Heart left ventricle (tissue), 16 donors: ENCODE results near the gene SEMA3B. TPM values are rescaled to one million over a fixed set of nuclear protein-coding genes. Genes with fewer than 3 reads are reported as not detected.

Source experiments
- ATAC-seq, 4 donors: fragments of 200-7000 bp; cut with Tn5 transposase; one replicate each; pipeline ENCODE4 v1.9.1; 2020 to 2022; ENCODE audit warnings: moderate library complexity in 4 of 4, mild to moderate bottlenecking in 3 of 4, moderate number of reproducible peaks in 1 of 4
- DNase-seq, 5 donors: peaks; one replicate each; pipeline ENCODE4 v3.0.0-alpha.2; 2020
- H3K27ac ChIP-seq, 12 donors: fragments of 200-600 bp; sonication (generic) in 4 of 12; one replicate each; pipeline versions ENCODE4 v1.5.0 to v1.8.0; 2016 to 2022; ENCODE audit warnings: mild to moderate bottlenecking in 2 of 12
- H3K27me3 ChIP-seq, 9 donors: fragments of 200-600 bp; sonication (generic) in 2 of 9; one replicate each; pipeline versions ENCODE4 v1.5.1 to v1.8.0; 2016 to 2022; ENCODE audit warnings: mild to moderate bottlenecking in 3 of 9
- H3K36me3 ChIP-seq, 9 donors: fragments of 200-600 bp; sonication (generic) in 2 of 9; one replicate each; pipeline versions ENCODE4 v1.5.0 to v1.8.0; 2018 to 2022; ENCODE audit warnings: mild to moderate bottlenecking in 2 of 9
- H3K4me1 ChIP-seq, 12 donors: fragments of 200-600 bp; sonication (generic) in 4 of 12; one replicate each; pipeline versions ENCODE4 v1.5.0 to v1.8.0; 2016 to 2022; ENCODE audit warnings: mild to moderate bottlenecking in 3 of 12
- H3K4me3 ChIP-seq, 12 donors: fragments of 200-600 bp; sonication (generic) in 4 of 12; one replicate each; pipeline versions ENCODE4 v1.5.0 to v1.8.0; 2017 to 2022; ENCODE audit warnings: mild to moderate bottlenecking in 9 of 12, moderate library complexity in 4 of 12
- H3K9me3 ChIP-seq, 12 donors: fragments of 200-600 bp; sonication (generic) in 4 of 12; one replicate each; pipeline versions ENCODE4 v1.5.0 to v1.8.0; 2016 to 2022; ENCODE audit warnings: mild to moderate bottlenecking in 1 of 12
- POLR2A ChIP-seq, 2 donors: fragments of 450-650 bp; IDR thresholded peaks; one replicate each; pipeline ENCODE4 v1.6.1; 2017; ENCODE audit warnings: antibody characterized with exemption in 2 of 2, mild to moderate bottlenecking in 2 of 2, moderate library complexity in 2 of 2
- WGBS, 4 donors: extraction: QIAGEN DNeasy Blood & Tissue Kit in 2 of 4; methylation state at CpG; one replicate each; pipeline versions ENCODE4 v1.1.5 to v1.1.7; 2013 to 2018; 5-methylcytosine and 5-hydroxymethylcytosine counted together
- intact Hi-C, 10 donors: fragments of 100-400 bp; cut with DNase I; formaldehyde crosslinking; loops; one replicate each; pipeline versions ENCODE4 v1.11.1 to v1.14.2; 2022
- polyA plus RNA-seq, 2 donors: library from polyadenylated mRNA; stranded (reverse); fragments of 200-250 nt; gene quantifications; one replicate each; pipeline ENCODE4 v1.2.3, GENCODE V29; 2013
- total RNA-seq, 9 donors: library from RNA; depleted of rRNA in 2 of 9; stranded (reverse); fragments of >200 nt in 2 of 9; fragmentation: NEBNext Ultra II Directional in 3 of 9; extraction: Animal tissue kit (Norgen Biotek cat#: 25700) in 3 of 9; gene quantifications; one replicate each; pipeline versions ENCODE4 v1.1.0 to v1.2.4, GENCODE V29; 2016 to 2023
- TF ChIP-seq, protein P1 (sequence below), 12 donors: fragments of 200-600 bp; sonication (generic) in 4 of 12; IDR thresholded peaks; one replicate each; pipeline versions ENCODE4 v1.5.0 to v1.8.0; 2018 to 2022; ENCODE audit warnings: antibody characterized with exemption in 12 of 12, mild to moderate bottlenecking in 5 of 12
- donor health status: ischemic (EF 13 %, LVEDD 7.1; RV severe dilation, severe dysfunction).
- donor health status: healthy with polysubstance abuse.
- donor health status: DM: no; HTN: yes; CAD: no.
- donor health status: DM: no; HTN: no; CAD: no.
- donor health status: ischemic (EF 25% LVEDD 6.9; RV normal size, moderate dysfunction).
- donor health status: ischemic (EF 25% LVEDD 5.7; RV mildly dilated, moderate dysfunction).
- donor health status: healthy.
- donor health status: DM: yes; HTN: yes; CAD: no.
- donor health status: ischemic (EF 35%, LVEDD 5.7; RV mildly dilated, moderate dysfunction).
- donor health status: nonischemic (EF 11% LVEDD 7.7; RV severe dilation, severe dysfunction).
- donor health status: DM: yes; HTN: yes; CAD: no.
- donor health status: PGD.
- donor health status: ischemic (EF 29% LVEDD 5.4; RV normal size, mild dysfunction).
- donor health status: nonischemic (EF 23%, LVEDD 6.1; RV moderate dilation, normal function).

The SEMA3B gene
- total and polyA plus RNA-seq, 11 donors = 12.9 to 60.1 (median 19.3) TPM

DNA sequence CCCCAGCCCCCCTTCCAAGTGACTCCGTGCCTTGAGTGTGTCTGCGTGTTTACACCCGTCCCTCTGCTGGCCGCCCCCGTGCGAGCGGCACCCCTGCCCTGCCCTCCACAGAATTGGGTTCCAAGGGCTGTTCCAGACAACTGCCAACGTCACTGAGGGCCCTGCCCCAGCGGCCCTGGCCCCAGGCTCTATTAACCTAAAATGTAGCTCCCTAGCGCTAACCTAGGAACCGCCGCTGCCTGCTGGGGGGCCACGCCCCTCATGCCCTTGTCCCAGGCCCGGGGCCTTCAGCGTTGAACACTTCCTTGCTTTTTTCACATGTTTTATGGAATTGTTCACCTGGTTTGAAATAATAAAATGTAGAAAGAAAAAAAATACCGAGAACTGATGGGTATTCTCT is 10.0 kb upstream of the SEMA3B start:
- no peak for ATAC-seq
- Histone ChIP-seq H3K36me3 (peaks cover 0 to 57% (median 42%) of the 10 kb centered on the region in 9 donors), H3K9me3 (peaks cover 0 to 6% (median 0%) of the 10 kb centered on the region in 12 donors), H3K27me3 (no peaks in the 10 kb centered on the region), H3K4me1 (peaks cover 0 to 65% (median 48%) of the 10 kb centered on the region in 12 donors), H3K27ac (peak overlapping the region; percentile 88 to 100 (median 100)), H3K4me3 (no peak overlapping the region)
- DNase-seq = peak in 1 of 5 donors; percentile 33
- no peak for TF ChIP-seq POLR2A (IDR thresholded peaks at IDR 0.05)
- TF ChIP-seq, protein P1, sequence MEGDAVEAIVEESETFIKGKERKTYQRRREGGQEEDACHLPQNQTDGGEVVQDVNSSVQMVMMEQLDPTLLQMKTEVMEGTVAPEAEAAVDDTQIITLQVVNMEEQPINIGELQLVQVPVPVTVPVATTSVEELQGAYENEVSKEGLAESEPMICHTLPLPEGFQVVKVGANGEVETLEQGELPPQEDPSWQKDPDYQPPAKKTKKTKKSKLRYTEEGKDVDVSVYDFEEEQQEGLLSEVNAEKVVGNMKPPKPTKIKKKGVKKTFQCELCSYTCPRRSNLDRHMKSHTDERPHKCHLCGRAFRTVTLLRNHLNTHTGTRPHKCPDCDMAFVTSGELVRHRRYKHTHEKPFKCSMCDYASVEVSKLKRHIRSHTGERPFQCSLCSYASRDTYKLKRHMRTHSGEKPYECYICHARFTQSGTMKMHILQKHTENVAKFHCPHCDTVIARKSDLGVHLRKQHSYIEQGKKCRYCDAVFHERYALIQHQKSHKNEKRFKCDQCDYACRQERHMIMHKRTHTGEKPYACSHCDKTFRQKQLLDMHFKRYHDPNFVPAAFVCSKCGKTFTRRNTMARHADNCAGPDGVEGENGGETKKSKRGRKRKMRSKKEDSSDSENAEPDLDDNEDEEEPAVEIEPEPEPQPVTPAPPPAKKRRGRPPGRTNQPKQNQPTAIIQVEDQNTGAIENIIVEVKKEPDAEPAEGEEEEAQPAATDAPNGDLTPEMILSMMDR (IDR thresholded peaks at IDR 0.05) = no peak
- intact Hi-C loops = loop anchor here in 1 of 10 donors (10.0 kb wide), 1 partner anchor 66 kb away; the partner anchor contains the start of genes HYAL2 and TUSC2
- WGBS, 4 donors = 76 to 85% (median 80%) methylated on average over 16 of the region's 16 CpGs

DNA sequence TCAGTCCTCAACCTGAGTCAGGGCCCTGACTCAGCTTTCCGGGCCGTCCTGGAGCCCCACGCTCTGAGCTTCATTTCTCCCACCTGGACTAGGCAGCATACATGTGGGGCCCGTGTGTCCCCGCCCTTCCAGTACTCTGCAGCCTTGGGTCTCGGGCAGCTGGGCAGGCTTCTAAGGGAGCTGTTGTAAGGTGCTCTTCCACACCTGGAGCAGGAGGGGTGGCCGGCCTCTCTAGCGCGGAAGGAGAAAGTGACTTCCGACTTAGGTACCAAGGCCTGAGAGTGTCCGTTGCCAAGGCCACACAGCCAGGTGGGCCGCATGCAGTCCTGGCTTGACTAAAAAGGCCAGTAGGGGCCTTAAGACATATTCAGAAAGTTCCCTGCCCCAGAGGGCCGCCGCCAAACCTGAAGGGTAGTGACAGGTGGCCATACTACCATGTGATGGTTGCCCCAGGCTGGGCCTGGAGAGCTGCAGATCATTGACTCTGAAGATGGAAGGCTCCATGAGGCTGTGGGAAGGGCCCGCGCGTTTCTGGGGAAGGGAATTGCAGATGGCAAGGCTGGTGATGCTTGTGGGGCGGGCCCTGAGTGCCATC is 9.4 kb upstream of the SEMA3B start:
- no peak for TF ChIP-seq POLR2A (IDR thresholded peaks at IDR 0.05)
- TF ChIP-seq, protein P1 (IDR thresholded peaks at IDR 0.05) = no peak
- DNase-seq (peak in 1 of 5 donors; percentile 37), ATAC-seq (peak in 1 of 4 donors; percentile 10)
- H3K27me3 ChIP-seq = no peaks in the 10 kb centered on the region
- peaks cover 0 to 52% (median 40%) of the 10 kb centered on the region in 9 donors for H3K36me3 ChIP-seq
- H3K4me1 ChIP-seq = peaks cover 0 to 65% (median 48%) of the 10 kb centered on the region in 12 donors
- 58 to 83% (median 61%) methylated on average over 11 to 18 of the region's 18 CpGs for WGBS, 4 donors
- intact Hi-C loops = loop anchor here in 3 of 10 donors (1.0 to 10.0 kb wide), 3 partner anchors 14 to 65 kb away; partner anchors contain the start of genes HYAL2 (in 2 of the 3) and TUSC2 (in 1 of the 3)
- H3K27ac ChIP-seq = peak overlapping the region; percentile 88 to 100 (median 100)
- H3K9me3 ChIP-seq = peaks cover 0 to 6% (median 0%) of the 10 kb centered on the region in 12 donors
- H3K4me3 ChIP-seq = peak overlapping the region in 10 of 12 donors; percentile 56 to 79 (median 74)

DNA sequence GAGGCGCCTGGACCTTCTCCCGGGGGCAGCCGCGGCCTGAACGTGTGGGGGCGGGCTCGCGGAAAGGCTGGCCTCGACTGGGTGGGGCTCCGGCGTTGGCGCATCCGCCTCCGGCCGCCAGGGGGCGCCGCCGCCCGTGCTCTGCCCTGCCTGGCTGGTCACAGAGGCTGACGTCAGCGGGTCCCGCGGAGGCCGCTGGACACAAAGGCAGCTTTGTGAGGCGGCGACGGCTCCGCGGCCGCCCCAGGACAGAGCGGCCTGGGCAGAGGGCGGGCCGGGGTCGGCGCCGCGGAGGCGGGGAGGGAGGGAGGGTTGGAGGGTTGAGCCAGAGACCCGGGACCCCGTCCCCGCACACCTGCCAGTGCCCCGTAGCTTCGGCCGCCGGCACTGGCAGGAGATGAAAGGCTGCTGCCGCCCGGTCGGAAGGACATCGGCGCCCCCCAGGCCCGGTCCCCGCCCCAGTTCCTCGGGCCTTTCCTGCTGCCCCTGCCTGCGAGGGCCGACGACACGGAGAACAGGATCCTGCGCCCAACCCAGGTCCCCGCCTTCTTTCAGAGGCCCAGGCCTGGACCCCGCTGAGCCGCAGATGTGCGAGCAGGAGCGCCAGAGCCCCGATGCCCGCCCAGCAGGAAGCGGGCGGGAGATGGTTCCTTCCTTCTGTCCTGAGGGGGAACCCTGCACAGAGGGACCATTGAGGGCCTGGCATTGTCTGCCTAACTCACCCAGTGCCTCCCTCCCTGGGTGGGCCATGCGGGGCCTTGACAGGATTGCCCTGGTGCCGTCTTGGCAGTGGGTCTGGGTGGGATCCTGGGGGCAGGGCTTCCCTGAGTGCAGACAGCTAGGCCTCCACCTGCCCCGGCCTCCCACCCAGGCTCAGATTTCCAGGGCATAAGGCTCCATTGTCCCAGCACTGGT is 8.7 kb upstream of the SEMA3B start:
- DNase-seq (peak; percentile 95 to 97 (median 96)), ATAC-seq (peak; percentile 56 to 89 (median 80))
- Histone ChIP-seq H3K27me3 (no peaks in the 10 kb centered on the region), H3K9me3 (peaks cover 0 to 6% (median 0%) of the 10 kb centered on the region in 12 donors), H3K27ac (peak overlapping the region; percentile 88 to 100 (median 100)), H3K4me3 (peak overlapping the region; percentile 50 to 79 (median 72)), H3K4me1 (peaks cover 0 to 65% (median 47%) of the 10 kb centered on the region in 12 donors), H3K36me3 (peaks cover 0 to 45% (median 37%) of the 10 kb centered on the region in 9 donors)
- 0 to 1% (median 0%) methylated on average over 4 to 70 of the region's 70 CpGs for WGBS, 4 donors
- peak in 1 of 2 donors; percentile 71 for TF ChIP-seq POLR2A (IDR thresholded peaks at IDR 0.05)
- TF ChIP-seq, protein P1 (IDR thresholded peaks at IDR 0.05) = peak; percentile 95 to 99 (median 98)
- intact Hi-C loops = loop anchor here in 2 of 10 donors (1.0 to 5.0 kb wide), 2 partner anchors 13 to 62 kb away; partner anchors contain the start of gene HYAL2 (in 1 of the 2)
